Spleen (tissue), 7 donors: ENCODE data around the gene PRUNE2.

Experiments
- POLR2A ChIP-seq, 3 donors: fragments of 450-650 bp; IDR thresholded peaks; one replicate each; pipeline ENCODE4 v1.5.1; 2017; ENCODE audit warnings: antibody characterized with exemption in 3 of 3, mild to moderate bottlenecking in 1 of 3
- POLR2AphosphoS5 ChIP-seq, 3 donors: sonication (generic); formaldehyde crosslinking; IDR thresholded peaks; one replicate each; pipeline ENCODE4 v1.5.1; 2017; ENCODE audit warnings: antibody characterized with exemption in 3 of 3
- TF ChIP-seq, protein P1 (sequence below), 11 experiments: fragments of 200-600 bp in 7 of 11; fragments of 450-650 bp in 4 of 11; sonication (generic) in 4 of 11; IDR thresholded peaks in 8 of 11; conservative IDR thresholded peaks in 3 of 11; 1 replicate in 7 of 11; 2 replicates in 4 of 11; pipeline versions ENCODE4 v1.4.0 to v1.8.0; 2016 to 2021; ENCODE audit warnings: antibody characterized with exemption in 11 of 11, inconsistent platforms in 4 of 11, mild to moderate bottlenecking in 1 of 11
- donor health status: DM: no; HTN: no; CAD: no; lungs with moderate emphysema.
- donor health status: DM: no; HTN: no; CAD: no.
- donor health status: DM: no; HTN: no; CAD: no.

DNA sequence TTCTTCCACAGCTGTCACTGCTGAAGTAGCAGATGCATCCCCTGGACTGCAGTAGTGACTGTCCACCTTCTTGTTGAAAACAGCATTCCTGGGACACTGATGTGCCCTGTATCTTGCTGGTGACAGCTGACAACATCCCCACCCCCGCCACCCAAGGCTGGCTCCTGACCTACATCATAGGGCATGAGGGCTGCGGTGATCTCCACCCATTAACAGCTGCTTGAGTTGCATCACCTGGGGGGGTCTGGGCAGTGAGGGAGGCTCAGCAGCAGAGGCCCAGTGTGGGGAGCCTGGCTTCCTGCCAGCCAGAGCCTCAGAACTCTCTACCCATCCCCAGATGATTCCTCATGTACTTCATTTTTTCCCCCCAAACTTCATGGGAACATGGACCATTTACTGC, 4.1 kb downstream of the PRUNE2 start:
- TF ChIP-seq, protein P1, sequence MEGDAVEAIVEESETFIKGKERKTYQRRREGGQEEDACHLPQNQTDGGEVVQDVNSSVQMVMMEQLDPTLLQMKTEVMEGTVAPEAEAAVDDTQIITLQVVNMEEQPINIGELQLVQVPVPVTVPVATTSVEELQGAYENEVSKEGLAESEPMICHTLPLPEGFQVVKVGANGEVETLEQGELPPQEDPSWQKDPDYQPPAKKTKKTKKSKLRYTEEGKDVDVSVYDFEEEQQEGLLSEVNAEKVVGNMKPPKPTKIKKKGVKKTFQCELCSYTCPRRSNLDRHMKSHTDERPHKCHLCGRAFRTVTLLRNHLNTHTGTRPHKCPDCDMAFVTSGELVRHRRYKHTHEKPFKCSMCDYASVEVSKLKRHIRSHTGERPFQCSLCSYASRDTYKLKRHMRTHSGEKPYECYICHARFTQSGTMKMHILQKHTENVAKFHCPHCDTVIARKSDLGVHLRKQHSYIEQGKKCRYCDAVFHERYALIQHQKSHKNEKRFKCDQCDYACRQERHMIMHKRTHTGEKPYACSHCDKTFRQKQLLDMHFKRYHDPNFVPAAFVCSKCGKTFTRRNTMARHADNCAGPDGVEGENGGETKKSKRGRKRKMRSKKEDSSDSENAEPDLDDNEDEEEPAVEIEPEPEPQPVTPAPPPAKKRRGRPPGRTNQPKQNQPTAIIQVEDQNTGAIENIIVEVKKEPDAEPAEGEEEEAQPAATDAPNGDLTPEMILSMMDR (IDR thresholded peaks at IDR 0.05 in 8 of 11, conservative IDR thresholded peaks at IDR 0.05 in 3 of 11) = no peak
- no peak for TF ChIP-seq POLR2AphosphoS5 (IDR thresholded peaks at IDR 0.05)
- no peak for TF ChIP-seq POLR2A (IDR thresholded peaks at IDR 0.05)
